HEK293 (cell line): Measurements from ENCODE around the gene PSMC5.

ENCODE experiments used
- ATF2 ChIP-seq: fragments of 450-650 bp; formaldehyde crosslinking; IDR thresholded peaks from 2 replicates; pipeline ENCODE4 v1.5.1; 2016; ENCODE audit warnings: missing biosample characterization, missing genetic modification characterization, low read depth
- CTCF ChIP-seq: fragments of 450-650 bp; formaldehyde crosslinking; IDR thresholded peaks from 2 replicates; pipeline ENCODE4 v1.5.1; 2016; ENCODE audit warnings: missing biosample characterization, missing genetic modification characterization
- REST ChIP-seq: fragments of 450-650 bp; formaldehyde crosslinking; IDR thresholded peaks from 2 replicates; pipeline ENCODE4 v1.5.1; 2016; ENCODE audit warnings: missing biosample characterization, missing genetic modification characterization
- ZBTB20 ChIP-seq: fragments of 450-650 bp; formaldehyde crosslinking; IDR thresholded peaks from 2 replicates; pipeline ENCODE4 v1.5.1; 2016; ENCODE audit warnings: missing biosample characterization, missing genetic modification characterization
- ZNF530 ChIP-seq: fragments of 450-650 bp; formaldehyde crosslinking; IDR thresholded peaks from 2 replicates; pipeline ENCODE4 v1.5.1; 2016; ENCODE audit warnings: low read depth, missing biosample characterization, missing genetic modification characterization
- ZNF639 ChIP-seq: fragments of 450-650 bp; formaldehyde crosslinking; IDR thresholded peaks from 2 replicates; pipeline ENCODE4 v1.5.1; 2016; ENCODE audit warnings: missing biosample characterization, missing genetic modification characterization
- ZNF707 ChIP-seq: fragments of 450-650 bp; formaldehyde crosslinking; IDR thresholded peaks from 2 replicates; pipeline ENCODE4 v1.5.1; 2016; ENCODE audit warnings: missing biosample characterization, missing genetic modification characterization
- TF ChIP-seq, protein P1 (sequence below): sonication (generic); formaldehyde crosslinking; IDR thresholded peaks from 2 replicates; pipeline ENCODE4 v1.8.1; 2022; ENCODE audit warnings: mild to moderate bottlenecking, moderate library complexity, missing genetic modification reagents

DNA sequence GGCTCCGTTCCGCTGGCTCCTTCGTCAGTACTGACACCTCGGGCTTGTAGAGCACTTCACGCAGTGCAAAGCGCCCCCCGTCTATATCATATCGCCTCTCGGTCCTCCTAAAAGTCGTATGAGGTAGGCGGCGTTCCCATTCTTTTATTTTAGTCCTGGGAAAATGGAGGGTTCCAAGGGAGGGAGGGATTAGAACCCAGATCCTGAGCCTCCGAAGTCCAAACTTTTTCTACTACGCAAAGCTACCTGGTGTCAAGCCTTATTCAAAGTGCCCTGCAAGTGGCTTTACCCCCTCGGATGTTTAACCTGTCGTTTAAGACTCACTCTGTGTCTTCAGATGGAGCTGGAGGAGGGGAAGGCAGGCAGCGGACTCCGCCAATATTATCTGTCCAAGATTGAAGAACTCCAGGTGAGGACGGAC is 580 bp downstream of the PSMC5 start:
- no peak for TF ChIP-seq ZNF707 (tag by site-specific recombination)
- no peak for TF ChIP-seq ZNF530 (tag by site-specific recombination)
- no peak for TF ChIP-seq ZNF639 (tag by site-specific recombination)
- TF ChIP-seq ATF2 = no peak
- TF ChIP-seq ZBTB20 (tag by site-specific recombination) = no peak
- TF ChIP-seq CTCF = no peak
- TF ChIP-seq REST (tag by site-specific recombination) = no peak
- TF ChIP-seq, protein P1, sequence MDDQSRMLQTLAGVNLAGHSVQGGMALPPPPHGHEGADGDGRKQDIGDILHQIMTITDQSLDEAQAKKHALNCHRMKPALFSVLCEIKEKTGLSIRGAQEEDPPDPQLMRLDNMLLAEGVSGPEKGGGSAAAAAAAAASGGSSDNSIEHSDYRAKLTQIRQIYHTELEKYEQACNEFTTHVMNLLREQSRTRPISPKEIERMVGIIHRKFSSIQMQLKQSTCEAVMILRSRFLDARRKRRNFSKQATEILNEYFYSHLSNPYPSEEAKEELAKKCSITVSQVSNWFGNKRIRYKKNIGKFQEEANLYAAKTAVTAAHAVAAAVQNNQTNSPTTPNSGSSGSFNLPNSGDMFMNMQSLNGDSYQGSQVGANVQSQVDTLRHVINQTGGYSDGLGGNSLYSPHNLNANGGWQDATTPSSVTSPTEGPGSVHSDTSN (CRISPR knock-in tag) = no peak
